ENCODE data around the gene IRGQ.

IRGQ gene

GRCh38 chr19:43616954-43617353, 21.0 kb upstream of the IRGQ start (continued):
- peak; percentile 35; the same call in 1 of the 2 replicates for TF ChIP-seq ZBTB20 (tag by site-specific recombination; IDR thresholded peaks at IDR 0.05)
- no peak for TF ChIP-seq KLF1 (tag by site-specific recombination; IDR thresholded peaks at IDR 0.05)
- no peak for TF ChIP-seq ZNF639 (tag by site-specific recombination; IDR thresholded peaks at IDR 0.05)
- no peak for TF ChIP-seq BCL11B (tag by site-specific recombination; IDR thresholded peaks at IDR 0.05; ENCODE audit: low read depth)
- no peak for TF ChIP-seq SCRT2 (tag by site-specific recombination; IDR thresholded peaks at IDR 0.05)
- no peak for TF ChIP-seq ZNF221 (tag by site-specific recombination; IDR thresholded peaks at IDR 0.05; ENCODE audit: borderline replicate concordance)
- TF ChIP-seq GLIS2 (tag by site-specific recombination; IDR thresholded peaks at IDR 0.05): 0 out of 2 replicates have a peak, but pooled peaks have one; percentile 13
- TF ChIP-seq ZNF621 (tag by site-specific recombination; IDR thresholded peaks at IDR 0.05): no peak
- TF ChIP-seq ZFP41 (tag by site-specific recombination; IDR thresholded peaks at IDR 0.05; ENCODE audit: borderline replicate concordance): no peak
- no peak for TF ChIP-seq ZNF138 (tag by site-specific recombination; IDR thresholded peaks at IDR 0.05; ENCODE audit: borderline replicate concordance)
- TF ChIP-seq SCRT1 (tag by site-specific recombination; IDR thresholded peaks at IDR 0.05; ENCODE audit: borderline replicate concordance): no peak
- no peak for TF ChIP-seq ZNF391 (tag by site-specific recombination; IDR thresholded peaks at IDR 0.05; ENCODE audit: borderline replicate concordance, low read depth)

- ChIA-PET POLR2A (interaction anchor here (1.5 to 2.3 kb wide), 4 partner anchors 11 to 52 kb away, joined by 3 to 6 read pairs (median 6); partner anchors contain the start of genes IRGQ and ZNF576), CTCF (interaction anchor here (0.5 to 1.6 kb wide), 3 partner anchors 22 to 150 kb away, joined by 3 to 8 read pairs (median 4); no protein-coding TSS in a partner anchor)
- peaks cover 29 to 41% of the 10 kb centered on the region in 2 experiments for H3K36me3 ChIP-seq (ENCODE audit: control insufficient read depth in 2 of 2, insufficient read depth in 1 of 2, low read length in 2 of 2)
- peaks cover 21% of the 10 kb centered on the region for H3K4me1 ChIP-seq (ENCODE audit: control insufficient read depth, insufficient read depth, low read length)
- no peak overlapping the region for H3K27ac ChIP-seq (ENCODE audit: extremely low read depth, low read depth, low read length)
- TF ChIP-seq KLF16 (tag by site-specific recombination; IDR thresholded peaks at IDR 0.05) (no peak), KLF1 (tag by site-specific recombination; IDR thresholded peaks at IDR 0.05) (no peak), HOXC10 (CRISPR knock-in tag; IDR thresholded peaks at IDR 0.05) (no peak), SP7 (tag by site-specific recombination; IDR thresholded peaks at IDR 0.05) (no peak), ZNF664 (tag by site-specific recombination; IDR thresholded peaks at IDR 0.05) (no peak), MZF1 (tag by site-specific recombination; IDR thresholded peaks at IDR 0.05; ENCODE audit: borderline replicate concordance) (no peak), ZNF2 (tag by site-specific recombination; IDR thresholded peaks at IDR 0.05) (no peak), ZNF660 (tag by site-specific recombination; IDR thresholded peaks at IDR 0.05) (no peak), ZNF560 (tag by site-specific recombination; IDR thresholded peaks at IDR 0.05; ENCODE audit: borderline replicate concordance) (no peak), ZNF26 (tag by site-specific recombination; IDR thresholded peaks at IDR 0.05) (no peak), ZNF610 (tag by site-specific recombination; IDR thresholded peaks at IDR 0.05; ENCODE audit: borderline replicate concordance) (no peak), GLIS1 (tag by site-specific recombination; IDR thresholded peaks at IDR 0.05) (no peak), ZBTB44 (tag by site-specific recombination; IDR thresholded peaks at IDR 0.05) (no peak), PRDM6 (tag by site-specific recombination; IDR thresholded peaks at IDR 0.05) (no peak), ZNF121 (tag by site-specific recombination; IDR thresholded peaks at IDR 0.05) (no peak)
- H3K4me3 ChIP-seq (ENCODE audit: low read depth, low read length): no peak overlapping the region
- no peaks in the 10 kb centered on the region; the same call in 1 of the 2 replicates for H3K9me3 ChIP-seq (ENCODE audit: control insufficient read depth, insufficient read depth, low read depth, low read length)
Measured at GRCh38 chr19:43616306-43616705, 20.4 kb upstream of the IRGQ start.
